ENCODE data around the gene ANKS1A.
"Not testable (repeated sequence)": the region's sequence is repeated elsewhere in the genome, so short reads cannot be mapped to it uniquely, and the experiment has no call there.

- not testable (repeated sequence) for TF ChIP-seq CTCF (IDR thresholded peaks at IDR 0.05; ENCODE audit: poor library complexity); EZH2 (IDR thresholded peaks at IDR 0.05; ENCODE audit: borderline replicate concordance)
These were observed 109.4 kb downstream of the ANKS1A start for GRCh38 chr6:34998417-34998816.

All from hepatocyte (in vitro differentiated cells).